HPDE6-E6E7 (cell line): ENCODE results near the gene TMEM35B.
"Not testable (repeated sequence)": the region's sequence is repeated elsewhere in the genome, so short reads cannot be mapped to it uniquely, and the experiment has no call there.

ENCODE experiments used
- DNase-seq: peaks from one replicate; pipeline ENCODE4 v3.0.0; 2011; ENCODE audit warnings: missing footprints; ENCODE audit errors: extremely low spot score

TMEM35B gene

GRCh38 chr1:34984793-34985608 is at the start of gene TMEM35B:
TSS of gene TMEM35B (minus strand) at chr1:34985347. CDS start at chr1:34985305, 42 bp downstream.
- peak; percentile 35 for DNase-seq

GRCh38 chr1:35033346-35033745 is 48.2 kb upstream of the TMEM35B start:
- no peak for DNase-seq

- no peak for DNase-seq
Measured at GRCh38 chr1:35032384-35032739, 47.2 kb upstream of the TMEM35B start.

GRCh38 chr1:35030756-35031446 is 45.8 kb upstream of the TMEM35B start:
- DNase-seq: peak; percentile 48

- no peak for DNase-seq
Measured at GRCh38 chr1:35030338-35030737, 45.2 kb upstream of the TMEM35B start.

GRCh38 chr1:35029761-35030160 is 44.6 kb upstream of the TMEM35B start:
- no peak for DNase-seq

GRCh38 chr1:35016406-35016805 is 31.3 kb upstream of the TMEM35B start:
- DNase-seq: no peak

GRCh38 chr1:35014486-35014885 is 29.3 kb upstream of the TMEM35B start:
- DNase-seq: no peak

GRCh38 chr1:35005711-35006110 is 20.6 kb upstream of the TMEM35B start:
- DNase-seq: no peak

- DNase-seq: no peak
Measured at GRCh38 chr1:35001743-35002142, 16.6 kb upstream of the TMEM35B start.

- no peak for DNase-seq
Measured at GRCh38 chr1:34994878-34995277, 9.7 kb upstream of the TMEM35B start.

GRCh38 chr1:34988581-34988980 is 3.4 kb upstream of the TMEM35B start:
- DNase-seq: no peak

- no peak for DNase-seq
Measured at GRCh38 chr1:34988147-34988546, 3.0 kb upstream of the TMEM35B start.

- DNase-seq: no peak
Measured at GRCh38 chr1:34987018-34987417, 1.9 kb upstream of the TMEM35B start.

GRCh38 chr1:34985609-34985904 is 410 bp upstream of the TMEM35B start:
- not testable (repeated sequence) for DNase-seq

- no peak for DNase-seq
Measured at GRCh38 chr1:34984435-34984792, 733 bp downstream of the TMEM35B start.

GRCh38 chr1:34983700-34984355 is 1.3 kb downstream of the TMEM35B start:
- no peak for DNase-seq

- DNase-seq: no peak
Measured at GRCh38 chr1:34982820-34983376, 2.2 kb downstream of the TMEM35B start.

GRCh38 chr1:34980715-34981114 is 4.4 kb downstream of the TMEM35B start:
- no peak for DNase-seq

- no peak for DNase-seq
Measured at GRCh38 chr1:34978921-34979320, 6.2 kb downstream of the TMEM35B start.

GRCh38 chr1:34977858-34978257 is 7.3 kb downstream of the TMEM35B start:
- DNase-seq: no peak

- DNase-seq: no peak
Measured at GRCh38 chr1:34977210-34977471, 8.0 kb downstream of the TMEM35B start.
